Measurements from ENCODE around the gene MYO15A.
A peak's percentile ranks its signal among the peaks of the same experiment; 100 is the strongest.

Gene MYO15A

DNA sequence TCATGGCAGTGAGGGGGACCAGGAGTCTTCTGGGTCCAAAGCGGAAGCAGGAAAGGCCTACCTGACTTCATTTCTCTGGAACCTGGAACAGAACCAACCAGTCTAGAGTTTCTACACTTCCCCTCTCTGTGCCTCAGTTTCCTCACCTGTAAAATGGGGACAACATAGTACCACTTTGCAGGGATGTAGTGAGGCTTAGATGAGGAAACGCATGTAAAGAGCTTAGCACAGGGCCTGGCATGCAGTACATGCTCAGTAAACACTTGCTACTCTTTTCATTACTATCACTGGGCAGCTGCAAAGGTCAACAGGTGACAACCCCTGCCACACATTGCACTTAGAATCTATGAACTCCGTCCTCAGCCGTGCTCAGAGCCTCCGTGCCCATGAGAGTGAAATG, 24.2 kb downstream of the MYO15A start:
- DNase-seq = no peak

DNA sequence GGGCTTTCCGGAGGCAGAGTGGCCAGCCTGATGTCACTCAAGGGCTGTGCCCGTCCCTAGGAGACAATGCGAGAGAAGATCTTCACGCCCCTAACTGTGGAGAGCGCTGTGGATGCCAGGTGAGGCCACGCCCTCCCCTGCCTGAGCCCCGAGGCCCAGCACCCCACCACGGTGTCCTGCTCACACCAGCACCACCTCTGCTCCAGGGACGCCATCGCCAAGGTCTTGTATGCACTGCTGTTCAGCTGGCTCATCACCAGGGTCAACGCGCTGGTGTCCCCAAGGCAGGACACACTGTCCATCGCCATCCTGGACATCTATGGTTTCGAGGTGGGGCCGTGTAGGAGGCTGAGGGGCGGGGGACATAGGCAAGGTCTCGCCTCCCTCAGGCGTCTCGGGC, 27.8 kb downstream of the MYO15A start:
- no peak for DNase-seq

DNA sequence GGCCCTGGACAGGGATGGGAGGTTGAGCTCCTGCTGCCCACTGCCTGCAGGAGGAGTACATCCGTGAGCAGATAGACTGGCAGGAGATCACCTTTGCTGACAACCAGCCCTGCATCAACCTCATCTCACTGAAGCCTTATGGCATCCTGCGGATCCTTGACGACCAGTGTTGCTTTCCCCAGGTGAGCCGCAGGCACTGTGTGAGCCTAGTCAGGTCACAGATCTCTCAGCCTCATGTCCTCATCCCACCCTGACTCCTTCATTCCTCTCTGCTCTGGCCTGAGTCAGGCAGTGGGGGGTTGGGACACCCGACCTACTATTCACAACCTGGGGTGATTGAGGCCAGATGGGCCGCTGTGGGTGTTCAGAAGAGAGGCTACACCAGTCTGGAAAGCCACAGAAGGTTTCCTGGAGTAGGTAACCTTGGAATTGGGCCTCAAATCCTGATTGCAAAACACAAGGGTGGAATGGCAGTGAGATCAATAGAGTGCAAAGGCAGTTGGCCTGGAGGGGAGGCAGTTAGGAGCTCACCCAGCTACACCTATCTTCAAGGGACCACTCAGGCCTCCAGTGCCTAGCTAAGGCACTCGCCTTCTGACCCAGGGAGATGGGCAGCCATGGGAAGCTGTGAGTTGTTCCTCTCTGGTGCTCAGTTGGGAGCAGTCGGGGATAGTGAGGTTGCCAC, 29.7 kb downstream of the MYO15A start:
- DNase-seq = no peak

DNA sequence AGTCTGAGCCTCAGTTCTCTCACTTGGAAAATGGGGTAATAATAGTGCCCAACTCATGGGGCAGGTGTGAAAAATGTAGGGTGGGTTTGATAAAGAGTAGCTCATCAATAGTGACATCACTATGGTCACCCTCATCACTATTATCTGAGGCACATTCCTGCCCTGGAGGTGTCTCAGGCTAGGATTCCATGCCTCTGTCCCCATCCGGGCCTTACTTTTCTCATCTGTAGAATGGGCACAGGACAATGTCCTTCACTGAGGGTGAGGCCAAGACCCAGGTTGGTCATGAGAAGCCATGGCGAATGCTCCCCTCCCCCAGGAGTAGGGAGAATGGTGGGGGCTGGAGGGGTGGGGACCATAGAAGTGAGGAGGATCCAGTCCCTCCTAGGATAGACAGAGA, 30.5 kb downstream of the MYO15A start:
- no peak for DNase-seq

DNA sequence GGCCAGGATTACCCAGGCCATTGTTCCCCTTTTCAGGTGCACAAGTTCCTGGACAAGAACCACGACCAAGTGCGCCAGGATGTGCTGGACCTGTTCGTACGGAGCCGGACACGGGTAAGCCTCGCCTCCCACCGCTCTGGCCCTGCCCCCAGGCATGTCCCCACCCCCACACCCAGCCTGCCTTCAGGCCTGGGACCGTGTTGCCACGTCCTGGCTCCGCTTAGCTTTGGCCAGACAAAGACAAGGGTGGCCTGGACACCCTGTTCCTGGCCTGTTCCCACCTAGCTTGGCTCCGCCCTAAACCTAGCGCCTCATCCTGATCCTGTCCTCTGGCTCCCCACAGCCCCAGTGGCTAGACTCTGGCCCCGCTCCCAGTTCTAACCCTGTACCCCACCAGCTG, 30.9 kb downstream of the MYO15A start:
- no peak for DNase-seq

DNA sequence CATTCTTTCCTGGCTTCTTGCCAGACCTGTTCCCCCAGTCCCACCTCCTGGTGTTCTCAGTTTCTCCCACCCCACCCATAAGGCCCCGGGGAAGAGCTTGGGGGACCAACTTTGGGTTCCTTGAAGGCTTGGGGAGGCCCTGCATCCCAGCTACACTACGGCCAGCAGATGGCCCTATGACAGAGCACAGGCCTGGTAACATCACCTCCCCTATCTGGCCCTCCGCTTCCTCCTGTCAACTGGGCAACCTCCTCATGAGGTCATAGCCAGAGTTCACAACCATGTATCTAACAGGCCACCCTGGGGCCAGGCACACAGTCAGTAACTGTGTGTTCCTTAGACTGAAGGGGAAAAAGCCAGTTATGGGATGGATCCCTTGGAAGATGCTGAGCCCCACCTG, 31.4 kb downstream of the MYO15A start:
- DNase-seq = no peak

DNA sequence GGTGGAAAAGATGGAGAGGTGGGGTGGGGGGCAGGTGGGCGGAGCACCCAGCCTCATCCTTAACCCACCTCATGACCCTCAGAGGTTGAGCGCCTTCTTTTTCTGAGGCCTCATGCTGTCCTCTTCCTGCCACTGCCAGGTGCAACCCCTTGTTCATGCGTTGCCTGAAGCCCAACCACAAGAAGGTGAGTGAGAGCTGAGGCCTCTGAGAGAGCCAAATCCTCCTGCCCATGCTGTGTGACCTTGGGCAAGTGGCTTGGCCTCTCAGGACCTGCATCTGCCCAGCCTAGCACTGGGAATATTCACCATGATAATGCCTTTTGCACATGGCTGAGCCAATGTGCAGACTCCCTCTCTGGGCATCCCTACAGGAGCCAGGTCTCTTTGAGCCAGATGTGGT, 32.1 kb downstream of the MYO15A start:
- DNase-seq = no peak

DNA sequence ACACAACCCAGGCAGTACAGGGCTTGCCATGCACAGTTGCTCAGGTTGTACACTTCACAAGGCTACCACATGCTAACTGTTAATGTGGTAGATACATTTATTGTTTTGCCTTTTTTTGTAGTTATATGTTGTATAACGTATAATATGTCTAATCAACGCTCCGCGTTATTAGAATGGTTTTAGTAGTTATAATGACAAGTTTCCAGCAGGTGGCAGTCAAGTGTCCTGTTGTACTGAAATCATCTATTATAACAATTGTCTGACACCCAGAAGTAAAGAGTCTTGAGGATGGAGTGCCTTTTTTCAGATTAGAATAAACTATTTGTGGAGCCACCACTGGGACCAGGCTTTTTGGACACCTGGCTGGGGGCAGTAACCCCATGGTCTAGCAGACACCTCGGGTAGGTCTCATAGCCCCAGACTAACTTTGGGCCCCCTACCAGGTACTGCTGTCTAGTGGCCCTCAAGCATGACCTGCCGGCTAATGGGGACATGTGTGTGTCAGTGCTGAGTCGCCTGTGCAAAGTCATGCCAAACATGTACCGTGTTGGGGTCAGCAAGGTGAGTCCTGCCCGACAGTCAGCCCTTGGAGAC, 32.8 kb downstream of the MYO15A start:
- peak; percentile 56 for DNase-seq

DNA sequence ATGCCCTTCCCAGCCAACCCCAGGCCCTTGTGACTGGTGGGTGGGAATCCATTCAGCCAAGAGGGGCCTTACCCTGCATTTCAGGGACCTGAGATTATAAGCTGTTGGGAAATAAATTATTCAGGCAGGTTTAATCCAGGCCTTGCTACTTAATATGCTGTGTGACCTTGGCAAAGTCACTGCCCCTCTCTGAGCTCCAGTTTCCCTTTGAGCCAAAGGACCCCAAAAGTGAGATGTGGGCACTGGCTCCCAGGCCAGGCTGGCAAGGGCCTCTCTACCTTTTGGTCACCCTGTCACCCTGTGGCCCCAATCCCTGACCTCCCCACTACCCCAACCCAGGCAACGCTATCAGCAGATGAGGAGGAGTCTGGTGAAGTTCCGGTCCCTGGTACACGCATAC, 33.9 kb downstream of the MYO15A start:
- no peak for DNase-seq

DNA sequence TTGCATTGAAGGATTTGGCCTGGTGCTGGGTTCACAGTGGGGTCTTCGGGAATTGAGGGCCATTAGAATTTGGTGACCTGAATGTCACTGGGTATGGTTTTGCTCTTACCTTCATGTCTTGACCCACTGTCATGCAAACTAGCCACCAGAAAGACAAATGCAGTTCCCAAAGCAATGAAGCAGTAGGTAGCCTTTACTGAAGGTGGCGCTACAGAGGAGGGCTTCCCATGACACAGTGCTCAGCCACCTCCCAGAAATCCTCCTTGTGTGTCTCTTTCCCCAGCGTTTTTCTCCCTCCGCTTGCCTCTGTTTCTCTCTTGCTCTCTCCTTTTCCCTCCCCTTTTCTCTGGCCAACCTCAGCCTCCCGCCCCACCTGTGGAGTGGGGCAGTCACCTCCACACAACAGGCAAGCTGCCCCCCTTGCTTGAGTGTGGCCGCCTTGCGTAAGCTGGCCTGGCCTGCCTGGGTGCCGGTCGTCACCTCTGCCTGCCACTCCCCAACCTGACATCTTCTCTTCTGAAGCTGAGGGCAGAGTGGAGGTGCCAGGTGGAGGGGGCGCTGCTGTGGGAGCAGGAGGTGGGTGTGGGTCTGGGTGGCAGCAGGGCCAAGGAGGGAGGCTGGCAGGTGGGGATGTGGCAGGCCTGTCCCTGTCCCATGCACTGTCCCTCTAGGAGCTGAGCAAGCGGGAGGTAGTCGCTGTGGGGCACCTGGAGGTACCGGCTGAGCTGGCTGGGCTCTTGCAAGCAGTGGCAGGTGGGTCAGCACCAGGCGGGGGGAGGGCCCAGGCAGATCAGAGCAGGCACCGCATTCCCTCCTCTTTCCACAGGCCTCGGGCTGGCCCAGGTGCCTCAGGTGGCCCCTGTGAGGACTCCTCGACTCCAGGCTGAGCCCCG, 34.7 kb downstream of the MYO15A start:
- DNase-seq = no peak

DNA sequence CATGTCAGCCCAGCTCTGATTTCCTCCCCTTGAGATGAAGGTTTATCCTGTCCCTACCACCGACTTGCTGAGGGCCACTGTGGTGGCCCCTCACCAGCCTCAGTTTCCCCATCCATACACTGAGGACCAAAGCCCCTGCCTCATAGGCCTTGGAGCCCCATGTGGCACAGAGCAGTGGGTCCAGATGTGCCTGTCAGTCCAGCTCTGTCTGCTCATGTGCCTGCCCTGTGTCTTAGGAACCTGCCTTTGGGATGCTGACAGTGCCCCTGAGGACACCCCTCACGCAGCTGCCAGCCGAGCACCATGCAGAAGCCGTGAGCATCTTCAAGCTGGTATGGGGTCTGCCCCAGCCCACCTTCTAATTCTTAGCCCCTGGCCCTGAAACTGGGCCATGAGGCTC, 35.7 kb downstream of the MYO15A start:
- DNase-seq = no peak

DNA sequence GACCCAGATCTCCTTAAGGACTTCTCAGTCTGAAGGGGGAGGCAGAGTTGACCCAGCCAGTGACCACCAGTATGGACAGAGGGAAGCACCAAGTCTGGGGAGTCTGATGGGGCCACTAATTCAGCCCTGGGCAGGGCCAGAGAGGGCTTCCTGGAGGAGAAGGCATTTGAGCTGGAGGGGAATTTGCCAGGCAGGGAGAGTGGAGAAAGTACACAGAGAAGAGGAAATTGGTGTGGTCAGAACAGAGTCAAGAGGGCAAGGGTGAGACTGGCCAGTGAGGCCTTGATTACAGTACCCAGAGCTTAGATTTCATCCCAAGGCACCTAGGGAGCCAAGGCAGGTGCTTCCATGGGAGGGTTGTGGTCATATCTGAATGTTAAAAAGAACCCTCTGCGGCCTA, 36.3 kb downstream of the MYO15A start:
- DNase-seq = no peak

DNA sequence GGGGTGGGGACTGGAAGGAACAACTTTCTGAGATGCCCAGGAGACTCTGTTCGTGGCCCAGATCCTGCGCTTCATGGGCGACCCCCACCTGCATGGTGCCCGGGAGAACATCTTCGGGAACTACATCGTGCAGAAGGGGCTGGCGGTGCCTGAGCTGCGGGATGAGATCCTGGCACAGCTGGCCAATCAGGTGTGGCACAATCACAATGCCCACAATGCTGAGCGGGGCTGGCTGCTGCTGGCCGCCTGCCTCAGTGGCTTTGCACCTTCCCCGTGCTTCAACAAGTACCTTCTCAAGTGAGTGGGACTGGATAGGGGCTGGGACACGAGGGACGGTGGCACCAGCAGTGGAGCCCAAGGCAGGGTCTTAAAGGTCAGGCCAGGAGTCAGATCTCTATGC, 37.3 kb downstream of the MYO15A start:
- no peak for DNase-seq

DNA sequence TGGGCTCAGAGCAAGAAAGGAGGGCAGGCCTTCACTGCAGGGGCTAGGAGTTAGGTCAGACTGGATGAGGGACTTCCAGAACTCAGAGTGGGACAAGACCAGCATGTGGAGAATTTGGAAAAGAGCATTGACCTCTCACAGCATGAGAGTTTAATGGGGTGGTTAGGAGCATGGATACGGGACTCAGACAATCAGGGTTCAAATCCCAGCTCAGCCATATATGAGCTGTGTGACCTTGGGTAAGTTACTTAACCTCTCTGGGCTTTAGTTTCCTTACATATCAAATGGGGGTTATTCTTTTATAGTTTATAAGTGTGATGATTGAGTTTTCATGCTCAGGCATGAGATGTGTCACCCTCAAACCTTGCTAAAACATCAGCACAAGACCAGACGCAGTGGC, 37.7 kb downstream of the MYO15A start:
- DNase-seq = no peak

DNA sequence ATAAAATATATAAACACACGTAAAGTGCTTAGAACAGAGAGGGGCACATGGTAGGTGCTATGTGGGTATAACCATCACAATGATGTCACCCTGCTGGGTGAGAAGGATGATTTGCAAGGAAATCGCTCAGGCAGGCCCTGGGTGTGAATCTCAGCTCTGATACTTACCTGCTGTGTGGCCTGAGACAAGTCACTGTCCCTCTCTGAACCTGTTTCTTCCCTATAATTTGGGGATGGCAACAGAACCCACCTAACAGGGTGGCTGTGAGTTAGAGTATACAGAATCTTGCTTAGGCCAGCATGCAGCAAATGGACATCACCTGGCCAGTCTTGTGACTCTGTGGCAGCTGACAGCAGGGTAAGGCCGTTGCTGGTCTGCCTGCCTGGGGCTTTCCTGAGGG, 38.4 kb downstream of the MYO15A start:
- DNase-seq = no peak

DNA sequence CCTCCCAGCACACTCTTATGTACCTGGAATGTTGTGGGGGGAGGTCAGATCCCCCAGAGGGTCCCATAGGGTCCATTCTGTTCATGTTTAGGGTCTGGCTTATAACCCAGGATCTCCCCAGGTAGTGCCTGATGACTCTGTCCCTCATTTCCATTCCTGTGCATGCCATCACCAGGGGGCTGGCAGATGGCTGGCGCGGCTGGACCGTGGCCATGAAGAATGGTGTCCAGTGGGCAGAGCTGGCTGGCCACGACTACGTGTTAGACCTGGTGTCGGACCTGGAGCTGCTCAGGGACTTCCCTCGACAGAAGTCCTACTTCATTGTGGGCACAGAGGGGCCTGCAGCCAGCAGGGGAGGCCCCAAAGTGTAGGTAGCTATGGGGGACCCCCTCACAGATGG, 40.0 kb downstream of the MYO15A start:
- DNase-seq = no peak

DNA sequence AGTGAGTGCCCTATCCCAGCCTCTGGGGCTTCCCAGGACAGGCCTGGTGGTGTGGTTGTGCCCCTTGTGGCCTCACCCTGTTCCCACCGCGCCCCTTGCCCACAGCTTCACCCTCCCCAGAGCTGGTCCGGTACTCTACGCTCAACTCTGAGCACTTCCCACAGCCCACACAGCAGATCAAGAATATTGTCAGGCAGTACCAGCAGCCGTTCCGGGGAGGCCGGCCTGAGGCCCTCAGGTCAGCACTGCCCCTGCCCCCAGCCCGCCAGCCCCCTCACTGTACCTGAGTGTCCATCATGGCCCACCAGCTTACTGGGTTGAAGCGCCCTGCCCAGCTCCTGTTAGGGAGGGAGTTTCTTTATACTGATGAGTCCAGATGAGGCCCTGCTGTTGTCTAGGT, 42.7 kb downstream of the MYO15A start:
- no peak for DNase-seq

DNA sequence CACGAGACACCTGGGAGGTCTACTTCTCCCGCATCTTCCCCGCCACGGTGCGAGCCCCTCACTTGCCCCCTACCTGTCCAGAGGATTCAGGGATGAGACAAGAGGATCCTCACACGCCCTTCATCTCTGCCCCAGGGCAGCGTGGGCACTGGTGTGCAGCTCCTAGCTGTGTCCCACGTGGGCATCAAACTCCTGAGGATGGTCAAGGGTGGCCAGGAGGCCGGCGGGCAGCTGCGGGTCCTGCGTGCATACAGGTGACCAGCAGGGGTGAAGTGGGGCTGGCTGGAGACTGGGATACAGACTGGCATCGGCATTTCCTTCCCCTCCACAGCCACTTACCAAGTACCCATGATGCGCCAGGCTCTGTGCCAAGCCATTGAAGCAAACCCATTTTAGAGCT, 46.6 kb downstream of the MYO15A start:
- DNase-seq = no peak

DNA sequence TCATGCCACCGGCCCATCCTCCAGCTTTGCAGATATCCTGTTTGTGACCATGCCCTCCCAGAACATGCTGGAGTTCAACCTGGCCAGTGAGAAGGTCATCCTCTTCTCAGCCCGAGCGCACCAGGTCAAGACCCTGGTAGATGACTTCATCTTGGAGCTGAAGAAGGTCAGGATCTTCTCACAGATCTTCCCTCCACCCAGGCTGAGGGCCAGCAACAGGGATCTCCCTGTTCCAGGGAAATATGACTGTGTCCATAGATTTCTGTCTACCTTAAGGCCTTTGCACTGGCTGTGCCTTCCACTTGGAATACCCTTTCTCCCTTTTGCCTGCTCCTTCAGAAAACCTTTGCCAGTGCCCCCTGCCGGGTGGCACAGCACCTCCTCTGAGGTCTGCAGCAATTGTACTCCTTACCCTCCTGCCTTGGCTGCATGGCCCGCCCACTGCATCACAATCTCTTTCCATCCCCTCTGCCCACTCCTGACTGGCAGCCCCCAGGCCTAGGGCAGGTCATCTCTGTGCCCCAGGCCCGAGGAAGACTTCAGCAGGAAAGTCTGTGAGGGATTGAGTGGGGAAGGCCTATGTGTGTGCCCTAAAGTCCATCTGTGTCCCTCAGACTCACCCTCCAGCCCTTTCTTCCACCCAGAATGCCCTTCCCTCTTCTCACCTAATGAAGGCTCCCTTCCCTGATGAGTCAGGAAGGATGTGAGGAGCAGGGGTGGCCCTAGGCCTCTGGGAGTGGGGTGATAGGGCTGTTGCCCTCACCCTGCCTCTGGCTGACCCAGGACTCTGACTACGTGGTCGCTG, 47.8 kb downstream of the MYO15A start:
- no peak for DNase-seq

DNA sequence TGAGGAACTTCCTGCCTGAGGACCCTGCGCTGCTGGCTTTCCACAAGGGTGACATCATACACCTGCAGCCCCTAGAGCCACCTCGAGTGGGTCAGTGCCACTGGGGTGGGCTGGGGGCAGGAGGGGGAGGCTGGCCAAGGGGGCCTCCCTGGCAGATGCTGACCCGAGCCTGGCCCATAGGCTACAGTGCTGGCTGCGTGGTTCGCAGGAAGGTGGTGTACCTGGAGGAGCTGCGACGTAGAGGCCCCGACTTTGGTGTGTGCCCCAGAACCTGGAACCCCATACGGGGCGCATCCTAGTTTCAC, 48.4 kb downstream of the MYO15A start:
- no peak for DNase-seq

DNA sequence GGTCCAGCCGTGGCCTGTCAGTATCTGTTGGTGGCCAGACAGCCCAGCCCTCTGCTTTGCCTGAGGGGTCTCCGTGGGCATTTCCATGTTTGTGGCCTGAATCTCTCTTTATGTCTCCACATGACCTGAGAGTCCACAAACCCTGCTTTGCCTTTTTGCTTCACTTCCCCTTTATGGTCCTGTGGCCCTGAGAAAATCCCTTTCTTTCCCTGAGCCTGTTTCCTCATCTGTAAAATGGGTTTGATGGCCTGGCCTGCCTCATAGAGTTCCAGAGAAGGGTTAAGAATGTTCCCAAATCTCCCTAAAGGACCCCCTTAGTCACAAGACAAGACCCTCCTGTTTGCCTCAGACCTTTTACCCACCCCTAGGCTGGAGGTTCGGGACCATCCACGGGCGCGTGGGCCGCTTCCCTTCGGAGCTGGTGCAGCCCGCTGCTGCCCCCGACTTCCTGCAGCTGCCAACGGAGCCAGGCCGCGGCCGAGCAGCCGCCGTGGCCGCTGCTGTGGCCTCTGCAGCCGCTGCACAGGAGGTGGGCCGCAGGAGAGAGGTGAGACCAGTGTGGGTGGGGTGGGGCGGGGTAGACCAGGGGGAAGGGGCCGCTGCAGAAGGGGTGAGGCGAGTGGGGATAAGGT, 48.9 kb downstream of the MYO15A start:
- DNase-seq = no peak

DNA sequence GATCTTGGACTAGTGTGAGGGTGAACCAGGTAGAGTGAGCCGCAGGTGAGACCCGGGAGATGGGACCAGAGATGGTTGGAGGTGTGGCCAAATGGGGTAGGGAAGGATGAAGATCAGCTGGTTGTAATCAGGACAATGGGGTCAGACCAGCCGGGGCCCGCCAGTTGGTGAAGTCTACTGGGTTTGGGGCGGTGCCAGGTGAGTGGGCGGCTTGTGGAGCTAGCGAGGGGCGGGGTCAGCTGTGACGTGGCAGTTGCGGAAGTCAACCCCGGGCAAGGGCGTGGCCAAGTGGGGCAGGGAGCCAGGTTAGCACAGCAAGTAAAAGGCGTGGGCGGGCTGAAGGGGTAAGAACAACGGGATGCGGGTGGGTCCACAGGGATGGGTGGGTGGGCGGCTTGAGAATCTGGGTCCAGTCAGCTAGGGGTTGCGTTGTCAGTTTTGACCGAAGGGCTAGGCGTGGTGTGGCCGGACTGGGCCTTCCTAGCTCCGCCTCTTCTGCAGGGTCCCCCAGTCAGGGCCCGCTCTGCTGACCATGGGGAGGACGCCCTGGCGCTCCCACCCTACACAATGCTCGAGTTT, 49.6 kb downstream of the MYO15A start:
- peak; percentile 43 for DNase-seq
